ENCODE data around the gene PDS5A. TPM values are rescaled to one million over a fixed set of nuclear protein-coding genes. Genes with fewer than 3 reads are reported as not detected.

PDS5A gene, protein sequence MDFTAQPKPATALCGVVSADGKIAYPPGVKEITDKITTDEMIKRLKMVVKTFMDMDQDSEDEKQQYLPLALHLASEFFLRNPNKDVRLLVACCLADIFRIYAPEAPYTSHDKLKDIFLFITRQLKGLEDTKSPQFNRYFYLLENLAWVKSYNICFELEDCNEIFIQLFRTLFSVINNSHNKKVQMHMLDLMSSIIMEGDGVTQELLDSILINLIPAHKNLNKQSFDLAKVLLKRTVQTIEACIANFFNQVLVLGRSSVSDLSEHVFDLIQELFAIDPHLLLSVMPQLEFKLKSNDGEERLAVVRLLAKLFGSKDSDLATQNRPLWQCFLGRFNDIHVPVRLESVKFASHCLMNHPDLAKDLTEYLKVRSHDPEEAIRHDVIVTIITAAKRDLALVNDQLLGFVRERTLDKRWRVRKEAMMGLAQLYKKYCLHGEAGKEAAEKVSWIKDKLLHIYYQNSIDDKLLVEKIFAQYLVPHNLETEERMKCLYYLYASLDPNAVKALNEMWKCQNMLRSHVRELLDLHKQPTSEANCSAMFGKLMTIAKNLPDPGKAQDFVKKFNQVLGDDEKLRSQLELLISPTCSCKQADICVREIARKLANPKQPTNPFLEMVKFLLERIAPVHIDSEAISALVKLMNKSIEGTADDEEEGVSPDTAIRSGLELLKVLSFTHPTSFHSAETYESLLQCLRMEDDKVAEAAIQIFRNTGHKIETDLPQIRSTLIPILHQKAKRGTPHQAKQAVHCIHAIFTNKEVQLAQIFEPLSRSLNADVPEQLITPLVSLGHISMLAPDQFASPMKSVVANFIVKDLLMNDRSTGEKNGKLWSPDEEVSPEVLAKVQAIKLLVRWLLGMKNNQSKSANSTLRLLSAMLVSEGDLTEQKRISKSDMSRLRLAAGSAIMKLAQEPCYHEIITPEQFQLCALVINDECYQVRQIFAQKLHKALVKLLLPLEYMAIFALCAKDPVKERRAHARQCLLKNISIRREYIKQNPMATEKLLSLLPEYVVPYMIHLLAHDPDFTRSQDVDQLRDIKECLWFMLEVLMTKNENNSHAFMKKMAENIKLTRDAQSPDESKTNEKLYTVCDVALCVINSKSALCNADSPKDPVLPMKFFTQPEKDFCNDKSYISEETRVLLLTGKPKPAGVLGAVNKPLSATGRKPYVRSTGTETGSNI (N-terminal part only)
- 56.0 and 60.0 TPM in 2 replicates for total RNA-seq

DNA sequence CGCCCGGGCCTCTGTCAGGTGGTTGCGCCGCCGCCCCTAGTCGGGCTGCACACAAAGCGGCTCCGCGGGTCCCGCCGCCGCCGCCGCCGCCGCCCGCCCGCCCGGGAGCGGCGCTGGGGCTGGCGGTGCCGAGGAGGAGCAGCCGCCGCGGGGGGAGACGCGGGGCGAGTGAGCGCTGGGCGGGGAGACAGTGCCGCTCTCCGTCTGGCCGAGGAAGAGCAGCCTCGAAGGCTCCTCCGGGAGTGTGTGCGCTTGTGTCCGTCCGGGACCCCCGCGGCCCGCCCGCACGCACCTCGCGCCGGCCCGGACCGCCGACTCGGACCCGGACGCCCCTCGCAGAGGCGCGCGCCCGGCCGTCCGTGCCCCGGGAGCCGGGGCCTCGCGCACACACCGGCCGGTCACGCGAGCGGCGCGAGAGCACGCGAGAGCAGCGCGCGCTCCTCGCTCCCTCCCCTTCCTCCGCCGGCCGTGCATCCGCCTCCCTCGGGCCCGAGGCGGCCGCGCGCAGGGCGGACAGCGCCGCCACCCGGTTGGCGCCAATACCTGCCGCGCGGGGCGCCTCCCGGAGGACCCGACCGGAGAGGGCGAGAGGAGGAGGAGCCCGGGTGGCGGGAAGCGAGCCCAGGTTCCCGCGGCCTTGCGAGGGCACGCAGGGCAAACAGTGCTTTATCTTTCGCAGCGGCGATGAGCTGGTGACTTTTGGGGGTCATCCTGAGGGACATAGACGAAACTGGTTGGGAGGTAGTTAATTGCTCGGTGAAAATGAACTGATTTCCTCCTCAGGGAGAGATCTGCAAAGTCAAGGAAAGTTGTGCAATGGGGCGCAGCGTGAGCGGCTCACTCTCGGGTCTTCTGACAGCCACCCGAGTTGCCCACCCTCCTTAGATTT, at the start of gene PDS5A:
Gene PDS5A (minus strand): TSS at position 423 of the 889 bp plus-strand sequence. CDS start 1,334 bp downstream, outside the sequence.

Other genes starting within 250 kb of the PDS5A start
- gene N4BP2, start 78.9 kb upstream of the PDS5A start, total RNA-seq: 2.5 and 2.7 TPM in 2 replicates
- not detected in 2 replicates for gene RHOH, start 219.1 kb upstream of the PDS5A start, total RNA-seq